Medulla oblongata (tissue), 1 donor: ENCODE results near the gene CREG1.

ENCODE experiments used
- DNase-seq: peaks from one replicate; pipeline ENCODE4 v3.0.0-alpha.2; 2015; ENCODE audit errors: extremely low spot score

The CREG1 gene

GRCh38 chr1:167532964-167533824 is 20.4 kb downstream of the CREG1 start:
- DNase-seq: no peak

DNA sequence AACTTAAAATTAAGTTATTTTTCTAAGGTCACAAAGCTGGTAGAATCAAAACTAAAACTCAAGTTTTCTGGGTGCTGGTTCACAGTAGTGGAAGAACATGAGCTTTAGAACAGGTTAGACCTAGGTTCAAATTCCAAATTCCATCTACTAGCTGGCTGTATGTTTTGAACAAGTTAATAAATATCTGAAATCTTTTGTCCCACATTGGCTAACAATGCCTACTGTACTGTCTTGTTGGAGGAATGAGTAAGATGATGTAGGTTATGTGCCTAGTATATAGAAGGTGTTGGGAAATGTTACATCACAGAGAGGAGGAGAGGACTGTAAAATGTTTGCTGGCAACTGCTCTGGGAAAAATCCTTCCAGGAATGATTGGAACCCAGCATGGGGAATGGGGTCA is 21.2 kb downstream of the CREG1 start:
- DNase-seq: no peak

- no peak for DNase-seq
These were observed 23.6 kb downstream of the CREG1 start for GRCh38 chr1:167529829-167530474.

DNA sequence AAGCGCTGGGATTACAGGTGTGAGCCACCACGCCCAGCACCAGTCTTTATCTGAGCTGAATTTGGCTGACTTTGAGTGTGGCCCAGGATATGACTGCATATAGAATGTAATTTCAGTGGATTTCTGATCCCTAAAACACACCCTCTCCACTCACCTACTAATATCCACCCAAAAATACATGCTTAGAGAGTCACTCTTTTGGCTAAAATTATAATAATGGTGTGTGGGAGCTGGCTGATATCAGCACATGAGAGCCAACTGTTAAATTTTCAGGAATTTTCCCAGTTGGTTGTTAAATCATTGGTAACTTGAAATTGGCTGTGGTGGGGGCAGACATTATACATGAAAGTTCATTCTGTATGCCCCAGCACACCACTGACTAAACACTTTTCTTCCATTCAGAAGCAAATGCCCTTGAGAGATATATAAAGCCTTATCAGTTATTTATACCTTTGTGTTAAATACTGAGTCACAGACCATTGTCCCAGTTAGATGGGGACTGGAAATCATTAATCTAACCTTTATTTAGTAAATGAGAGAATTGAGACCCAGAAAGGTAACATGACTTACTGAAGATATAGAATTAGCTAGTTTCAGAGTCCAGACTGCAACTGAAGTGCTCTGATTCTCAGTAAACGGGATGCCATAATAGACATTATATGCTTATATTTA is 25.4 kb downstream of the CREG1 start:
- no peak for DNase-seq

DNA sequence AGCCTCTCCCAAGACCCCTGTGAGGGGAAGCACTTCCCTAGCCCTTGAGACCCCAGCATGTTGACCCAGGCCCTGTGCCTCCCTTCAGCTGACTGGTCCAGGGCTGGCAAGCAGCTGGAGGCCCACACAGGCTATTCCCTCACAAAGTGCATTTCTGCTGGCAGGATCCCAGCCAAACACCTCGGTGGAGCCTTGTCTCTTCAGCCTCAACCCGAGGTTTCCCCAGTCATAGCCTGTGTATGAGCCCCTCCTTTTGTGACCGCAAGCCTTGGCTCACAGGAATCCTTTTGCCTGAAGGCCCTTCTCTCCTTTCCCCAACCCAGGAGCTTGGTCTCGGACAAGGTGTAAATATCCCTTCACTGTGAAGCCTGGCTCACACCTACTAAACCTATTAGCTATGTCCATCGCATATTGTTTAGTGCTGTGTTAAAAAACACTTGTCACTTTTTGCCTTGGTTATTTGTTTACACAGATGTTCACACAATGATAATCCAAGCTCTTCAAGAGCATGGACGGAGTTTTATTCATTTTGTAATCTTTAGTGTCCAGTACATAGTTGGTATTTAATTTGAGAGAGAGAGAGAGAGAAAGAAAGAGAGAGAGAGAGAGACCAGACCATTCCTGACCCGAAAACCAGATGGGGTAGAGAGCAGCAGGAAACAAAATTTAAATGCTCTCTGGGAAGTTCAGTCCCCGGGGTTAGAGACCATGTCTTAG is 26.7 kb downstream of the CREG1 start:
- DNase-seq: no peak

DNA sequence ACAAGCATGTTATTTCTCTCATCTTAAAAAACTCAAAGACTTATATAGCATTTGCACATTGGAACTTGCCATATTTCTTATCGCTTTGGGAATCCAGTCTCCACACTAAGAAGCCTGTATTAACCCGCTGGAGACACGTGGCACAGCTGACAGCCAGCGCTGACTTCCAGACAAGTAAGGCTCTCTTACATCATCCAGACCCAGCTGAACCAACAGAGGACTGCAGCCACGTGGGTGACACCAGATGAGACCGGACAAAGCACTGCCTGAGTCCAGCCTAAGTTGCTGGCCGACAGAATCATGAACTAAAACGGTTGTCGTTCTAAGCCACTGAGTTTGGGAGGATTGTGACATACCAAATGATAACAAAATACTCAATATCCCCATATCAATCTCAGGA is 28.9 kb downstream of the CREG1 start:
- DNase-seq: peak; percentile 83

DNA sequence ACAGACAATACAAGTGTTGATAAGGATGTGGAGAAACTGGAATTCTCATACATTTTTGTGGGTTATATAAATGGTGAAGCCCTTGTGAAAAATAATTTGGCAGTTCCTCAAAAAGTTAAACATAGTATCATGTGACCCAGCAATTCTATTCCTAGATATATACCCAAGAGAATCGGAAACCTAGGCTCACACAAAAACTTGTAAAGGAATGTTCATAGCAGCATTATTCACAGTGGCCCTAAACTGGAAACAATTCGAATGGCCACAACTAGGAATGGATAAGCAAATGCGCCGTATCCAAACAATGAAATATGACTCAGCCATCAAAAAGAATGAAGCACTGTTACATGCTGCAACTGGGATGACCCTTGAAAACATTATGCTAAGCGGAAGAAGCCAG is 31.3 kb downstream of the CREG1 start:
- no peak for DNase-seq

DNA sequence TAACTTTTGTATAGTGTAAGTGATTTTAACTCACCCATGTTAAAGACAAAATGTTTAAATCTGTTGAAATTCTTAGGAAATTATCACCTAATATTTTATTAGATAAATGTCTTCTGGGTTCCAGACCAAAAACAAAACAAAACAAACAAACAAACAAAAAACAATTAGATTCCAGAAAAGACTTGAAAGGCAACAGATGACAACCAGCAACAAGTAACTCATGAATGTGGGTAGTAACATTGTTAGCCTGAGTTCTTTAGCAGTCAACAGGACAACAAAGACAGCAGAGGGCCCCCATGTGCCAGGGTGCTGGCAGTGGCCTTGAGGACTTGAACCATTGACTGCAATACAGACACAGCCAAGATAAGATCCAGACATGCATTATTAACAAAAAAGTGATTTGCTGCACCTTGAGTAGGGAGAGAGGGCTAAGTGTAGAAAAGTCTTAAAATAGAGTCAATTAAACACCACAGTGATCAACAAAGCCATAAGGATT is 32.8 kb downstream of the CREG1 start:
- no peak for DNase-seq

DNA sequence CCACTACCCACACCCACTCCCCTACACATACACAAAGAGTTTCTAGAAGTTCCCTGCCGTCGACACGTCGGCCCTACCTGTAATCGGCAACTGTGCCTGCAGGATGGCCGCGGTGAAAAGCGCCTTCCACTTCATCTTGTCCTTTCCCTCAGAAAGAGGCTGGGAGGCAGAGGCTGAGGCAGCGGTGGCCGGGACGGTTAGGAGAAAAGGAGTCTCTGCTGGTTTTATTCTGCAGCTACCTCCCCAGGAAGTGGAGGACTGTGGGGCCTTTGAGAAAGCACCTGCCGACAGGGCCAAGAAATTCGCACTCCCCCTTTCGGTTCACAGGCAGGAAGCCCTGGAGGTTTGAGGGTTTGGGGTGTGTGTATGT is 35.2 kb downstream of the CREG1 start, which contains the start of gene CD247:
CD247 (minus strand) TSS at position 199 of the 370 bp plus-strand sequence; CDS start at position 135, 64 bp downstream.
- no peak for DNase-seq

- DNase-seq: no peak
These were observed 35.8 kb downstream of the CREG1 start for GRCh38 chr1:167517535-167518330.

- no peak for DNase-seq
These were observed 36.9 kb downstream of the CREG1 start for GRCh38 chr1:167516404-167517388.

DNA sequence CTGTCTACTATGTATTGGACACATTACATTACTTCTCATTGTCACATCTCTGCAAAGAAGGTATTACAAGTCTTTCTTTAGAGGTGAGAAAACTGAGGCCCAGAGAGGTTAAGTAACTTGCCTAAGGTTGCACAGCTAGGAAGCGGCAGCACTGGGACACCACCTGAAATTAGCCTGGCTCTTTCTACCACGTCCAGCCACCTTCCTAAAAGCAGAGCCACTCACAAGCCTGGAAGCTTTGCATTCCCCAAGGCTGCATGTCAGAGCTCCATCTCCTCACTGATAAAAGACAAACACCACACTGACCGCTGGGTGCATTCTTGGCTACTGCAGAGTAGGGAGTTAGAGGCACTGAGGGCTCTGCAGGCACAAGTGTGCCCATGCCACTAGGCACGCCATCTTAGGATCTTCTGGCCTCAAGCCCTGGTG is 37.7 kb downstream of the CREG1 start:
- DNase-seq: no peak

DNA sequence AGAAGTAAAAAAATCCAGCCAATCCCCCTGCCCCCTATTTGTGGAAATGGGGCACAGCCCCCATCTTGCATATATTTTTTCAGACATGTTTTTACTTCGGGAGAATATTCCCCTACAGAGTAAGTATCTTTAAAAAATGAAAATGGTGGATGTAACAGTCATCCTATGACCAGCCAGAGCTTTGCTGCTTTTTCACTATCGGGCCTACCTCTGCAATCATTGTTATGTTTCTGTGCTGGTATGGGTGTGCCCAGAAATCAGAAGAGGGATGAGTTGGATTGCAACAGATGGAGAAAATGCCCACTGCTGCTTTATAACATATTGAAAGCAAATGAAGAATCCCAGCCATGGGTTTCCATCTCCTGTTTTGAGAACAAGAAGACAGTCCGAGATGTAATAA is 38.1 kb downstream of the CREG1 start:
- no peak for DNase-seq

- DNase-seq: no peak
These were observed 39.3 kb downstream of the CREG1 start for GRCh38 chr1:167514288-167514687.

DNA sequence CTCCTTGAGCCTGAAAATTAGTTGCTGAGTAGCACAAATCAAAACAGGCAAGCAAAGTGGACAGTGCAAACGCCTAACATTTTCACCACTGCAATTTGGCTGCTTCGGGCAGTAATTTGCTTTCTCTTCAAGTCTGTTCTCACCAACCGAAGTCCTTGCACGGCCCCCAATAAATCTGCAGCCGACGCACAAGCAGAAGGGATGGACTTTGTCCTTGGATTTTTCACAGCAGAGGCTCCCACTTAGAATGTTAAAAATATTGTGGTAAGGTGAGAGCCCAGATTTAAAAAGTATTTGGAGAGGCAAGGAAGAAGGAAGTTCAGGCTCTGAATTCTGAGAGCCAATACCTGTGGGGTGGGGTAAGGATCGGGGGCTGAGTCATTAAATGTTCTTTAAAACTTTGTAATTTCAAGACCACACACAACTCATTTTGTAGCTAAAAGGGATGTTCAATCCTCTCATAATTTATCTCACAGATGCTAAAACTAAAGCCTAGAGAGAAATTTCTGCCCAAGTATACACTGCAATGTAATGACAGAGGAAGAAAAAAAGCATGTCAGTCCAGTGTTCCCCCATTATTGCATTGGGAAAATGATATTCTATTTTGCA is 41.4 kb downstream of the CREG1 start:
- DNase-seq: no peak

GRCh38 chr1:167511374-167511986 is 42.1 kb downstream of the CREG1 start:
- DNase-seq: no peak

- no peak for DNase-seq
These were observed 42.7 kb downstream of the CREG1 start for GRCh38 chr1:167510881-167511280.

- DNase-seq: no peak
These were observed 43.3 kb downstream of the CREG1 start for GRCh38 chr1:167510244-167510643.

GRCh38 chr1:167509587-167509986 is 44.0 kb downstream of the CREG1 start:
- no peak for DNase-seq
